Stimulated activated CD4-positive, alpha-beta T cell treated with anti-CD3 and anti-CD28 coated beads, Interleukin-4, amount 100 ng/mL, for 1 hour (primary cell): ENCODE measurements around the gene SUFU.
"Not testable (repeated sequence)": the region's sequence is repeated elsewhere in the genome, so short reads cannot be mapped to it uniquely, and the experiment has no call there.

Experiments used
- DNase-seq: peaks from one replicate; pipeline ENCODE4 v3.0.0-alpha.2; 2020

SUFU gene

DNA sequence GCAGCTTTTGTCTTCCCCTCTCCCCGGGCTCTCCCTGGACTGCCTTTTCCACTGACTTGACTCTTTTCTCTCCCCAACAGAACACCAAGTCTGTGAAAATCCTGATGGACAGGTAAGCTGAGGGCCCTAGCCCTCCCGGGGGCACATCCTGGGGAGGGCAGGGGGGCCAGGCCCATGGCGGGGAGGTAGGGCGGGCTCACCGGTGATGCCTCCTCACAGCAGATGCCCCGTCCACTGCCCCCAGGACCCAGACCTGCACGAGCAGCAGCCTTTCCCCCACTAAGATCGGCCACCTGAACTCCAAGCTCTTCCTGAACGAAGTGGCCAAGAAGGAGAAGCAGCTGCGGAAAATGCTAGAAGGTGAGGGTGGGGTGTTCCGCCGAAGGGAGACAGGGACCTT lies 152.3 kb downstream of the SUFU start:
- no peak for DNase-seq

DNA sequence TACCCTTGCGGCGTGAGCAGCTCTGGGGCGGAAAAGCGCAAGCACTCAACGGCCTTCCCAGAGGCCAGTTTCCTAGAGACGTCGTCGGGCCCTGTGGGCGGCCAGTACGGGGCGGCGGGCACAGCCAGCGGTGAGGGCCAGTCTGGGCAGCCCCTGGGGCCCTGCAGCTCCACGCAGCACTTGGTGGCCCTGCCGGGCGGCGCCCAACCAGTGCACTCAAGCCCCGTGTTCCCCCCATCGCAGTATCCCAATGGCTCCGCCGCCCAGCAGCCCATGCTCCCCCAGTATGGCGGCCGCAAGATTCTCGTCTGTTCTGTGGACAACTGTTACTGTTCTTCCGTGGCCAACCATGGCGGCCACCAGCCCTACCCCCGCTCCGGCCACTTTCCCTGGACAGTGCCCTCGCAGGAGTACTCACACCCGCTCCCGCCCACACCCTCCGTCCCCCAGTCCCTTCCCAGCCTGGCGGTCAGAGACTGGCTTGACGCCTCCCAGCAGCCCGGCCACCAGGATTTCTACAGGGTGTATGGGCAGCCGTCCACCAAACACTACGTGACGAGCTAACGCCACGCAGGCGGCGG lies 153.1 kb downstream of the SUFU start:
- no peak for DNase-seq

DNA sequence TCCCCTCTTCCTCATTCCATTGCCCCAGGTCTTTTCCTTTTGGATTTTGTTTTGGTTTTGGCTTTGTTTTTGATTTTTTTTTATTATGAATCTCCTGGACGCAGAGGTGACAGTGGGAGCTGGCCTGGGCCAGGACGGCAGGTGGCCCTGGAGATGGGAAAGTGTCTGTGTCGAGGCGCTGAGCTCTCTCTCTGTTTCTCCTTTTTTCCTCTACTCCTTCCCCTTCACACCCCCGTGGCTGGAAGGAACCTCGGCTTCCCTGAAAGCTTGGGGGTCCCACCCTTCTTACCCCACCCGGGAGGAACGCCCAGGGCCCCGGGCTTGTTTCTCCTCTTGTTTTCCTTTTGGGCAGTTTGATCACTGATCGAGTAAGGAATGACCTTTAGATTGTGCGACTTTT lies 153.7 kb downstream of the SUFU start:
- DNase-seq, result no peak

DNA sequence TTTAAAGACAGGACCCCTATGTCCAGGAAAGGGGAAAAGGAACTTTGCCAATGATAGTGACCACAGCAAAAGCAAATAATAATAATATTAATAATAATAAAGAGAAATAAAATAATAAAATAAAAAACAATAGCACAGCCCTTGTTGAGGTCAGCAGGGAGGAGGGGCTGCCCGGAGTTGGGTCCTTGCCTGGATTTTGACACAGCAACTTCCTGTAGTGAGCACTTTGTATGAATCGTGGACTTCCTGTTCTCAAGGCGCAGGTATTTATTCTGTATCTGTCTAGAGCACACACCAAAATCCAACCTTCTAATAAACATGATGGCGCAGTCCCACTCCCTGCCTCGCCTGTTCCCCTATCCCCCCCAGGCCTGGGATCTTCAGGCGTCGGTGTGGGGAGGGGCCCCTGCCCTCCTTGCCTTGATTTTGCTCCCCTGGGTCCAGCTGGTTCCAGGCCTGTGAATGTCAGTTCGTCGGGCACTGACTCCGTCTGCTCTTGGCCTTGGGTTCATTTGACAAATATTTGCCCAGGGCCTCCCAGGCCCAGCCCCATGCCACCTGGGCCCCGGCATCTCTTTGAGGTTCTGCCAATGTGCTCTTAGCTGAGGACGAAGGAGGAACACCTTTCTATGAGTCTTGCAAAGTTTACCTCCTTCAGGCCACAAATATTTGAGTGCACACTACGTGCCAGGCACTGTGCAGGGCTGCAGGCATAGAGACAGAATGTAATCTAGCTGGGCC lies 154.4 kb downstream of the SUFU start:
- DNase-seq, result no peak

DNA sequence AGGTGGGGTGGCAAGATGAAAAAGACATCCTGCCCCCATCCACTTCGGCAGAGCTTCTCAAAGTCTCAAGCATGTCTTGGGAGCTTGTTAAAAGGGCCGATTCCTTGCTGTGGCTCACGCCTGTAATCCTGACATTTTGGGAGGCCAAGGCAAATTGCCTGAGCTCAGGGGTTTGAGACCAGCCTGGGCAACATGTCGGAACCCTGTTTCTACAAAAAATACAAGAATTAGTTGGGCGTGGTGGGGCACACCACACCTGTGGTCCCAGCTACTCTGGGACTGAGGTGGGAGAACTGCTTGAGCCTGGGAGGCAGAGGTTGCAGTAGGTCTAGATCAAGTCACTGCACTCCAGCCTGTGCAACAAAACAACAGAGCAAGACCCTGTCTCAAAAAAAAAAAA lies 155.0 kb downstream of the SUFU start:
- DNase-seq, result no peak

DNA sequence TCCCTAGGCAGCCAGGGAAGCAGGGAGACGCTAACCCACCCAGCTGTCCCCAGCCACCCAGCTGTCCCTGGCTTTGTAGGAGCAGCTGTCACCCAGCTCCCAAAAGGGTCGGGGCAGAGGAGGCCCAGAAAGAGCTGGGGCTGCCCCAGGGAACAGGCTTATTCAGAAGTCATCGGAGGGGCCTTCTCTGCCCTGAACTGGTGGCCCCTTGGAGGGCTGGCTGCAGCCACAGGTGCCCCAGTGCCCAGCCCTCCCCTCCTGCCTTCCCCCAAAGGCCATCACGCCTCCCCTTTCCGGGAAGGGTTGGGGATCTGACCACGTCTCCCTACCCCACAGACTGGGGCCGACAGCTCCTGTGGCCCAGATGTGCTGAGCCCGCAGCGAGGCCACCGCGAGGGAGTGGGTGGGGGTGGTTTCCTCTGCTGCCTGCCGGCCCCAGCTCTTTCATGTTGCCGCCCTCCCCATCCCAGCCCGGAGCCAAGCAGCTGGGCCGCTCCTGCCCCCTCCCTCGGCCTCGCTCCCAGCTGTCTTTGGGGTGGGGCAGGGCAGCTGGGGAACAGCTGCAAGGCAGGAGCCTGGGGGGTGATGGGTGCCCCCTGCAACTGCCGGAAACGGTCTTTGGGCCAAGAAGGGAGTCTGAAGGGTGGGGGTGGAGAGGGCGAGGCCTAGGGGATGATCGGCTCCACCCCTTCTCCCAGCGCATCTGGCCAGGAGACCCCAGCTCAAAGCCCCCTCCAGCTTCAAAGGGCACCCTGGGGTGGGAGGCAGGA lies 157.3 kb downstream of the SUFU start:
- DNase-seq, result peak; percentile 60

DNA sequence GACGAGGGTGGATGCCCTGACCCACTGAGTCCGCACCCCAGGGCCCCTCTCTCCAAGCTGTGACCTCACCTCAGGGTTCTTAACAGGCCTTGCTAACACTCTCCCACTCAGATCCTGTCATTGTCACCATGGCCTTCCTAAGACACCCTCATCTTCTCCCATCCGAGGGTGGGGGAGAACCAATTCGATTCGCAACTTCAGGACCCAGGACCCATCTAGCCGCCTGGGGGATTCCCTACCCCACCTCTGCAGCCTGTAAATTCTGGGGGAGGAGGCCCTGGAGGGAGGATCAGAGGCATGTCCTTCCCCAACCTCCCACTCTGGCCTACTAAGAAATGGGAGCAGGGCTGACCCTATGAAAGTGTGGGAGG lies 157.9 kb downstream of the SUFU start:
- DNase-seq, result no peak

DNA sequence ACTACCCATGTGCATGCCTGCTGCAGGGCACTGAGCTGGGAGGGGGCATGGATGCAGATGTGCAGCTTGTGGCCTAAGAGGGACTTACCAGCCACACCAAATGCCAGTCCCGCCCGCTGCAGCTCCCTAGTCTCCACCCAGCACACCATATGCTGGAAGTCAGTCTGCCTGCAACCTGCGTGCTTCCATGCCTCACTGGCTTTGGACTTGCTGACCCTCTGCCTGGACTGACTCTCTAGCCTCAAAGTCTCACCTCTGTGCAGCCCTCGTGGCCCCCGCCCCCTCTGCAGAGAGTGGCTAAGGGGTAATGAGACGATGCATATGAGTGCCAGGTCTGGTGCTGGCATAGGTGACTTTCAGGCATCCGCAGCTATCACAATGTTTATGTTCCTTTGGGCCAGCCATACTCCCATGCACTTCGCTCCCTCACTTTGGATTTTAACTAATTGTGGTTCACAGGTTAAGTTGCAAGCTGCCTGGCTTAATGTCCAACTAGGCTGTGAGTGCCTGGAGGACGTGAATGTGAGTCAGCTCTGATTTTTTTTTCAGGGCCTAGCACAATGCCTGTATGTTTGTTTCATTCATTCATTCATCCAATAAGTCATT lies 162.2 kb downstream of the SUFU start:
- DNase-seq, result no peak

DNA sequence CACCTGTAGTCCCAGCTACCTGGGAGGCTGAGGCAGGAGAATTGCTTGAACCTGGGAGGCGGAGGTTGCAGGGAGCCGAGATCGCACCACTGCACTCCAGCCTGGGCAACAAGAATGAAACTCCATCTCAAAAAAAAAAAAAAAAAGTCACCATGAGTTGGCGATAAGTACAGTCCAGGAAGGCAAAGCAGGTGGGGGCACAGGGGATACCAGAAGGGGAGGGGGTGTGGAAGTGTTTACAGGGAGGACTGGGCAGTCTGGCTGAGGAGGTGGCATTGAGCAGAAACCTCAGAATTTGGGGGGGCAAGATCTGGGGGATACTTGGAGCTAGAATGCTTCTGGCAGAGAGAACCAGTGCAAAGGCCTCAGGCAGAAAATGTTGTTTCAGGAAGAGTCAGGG lies 163.6 kb downstream of the SUFU start:
- not testable (repeated sequence) for DNase-seq

DNA sequence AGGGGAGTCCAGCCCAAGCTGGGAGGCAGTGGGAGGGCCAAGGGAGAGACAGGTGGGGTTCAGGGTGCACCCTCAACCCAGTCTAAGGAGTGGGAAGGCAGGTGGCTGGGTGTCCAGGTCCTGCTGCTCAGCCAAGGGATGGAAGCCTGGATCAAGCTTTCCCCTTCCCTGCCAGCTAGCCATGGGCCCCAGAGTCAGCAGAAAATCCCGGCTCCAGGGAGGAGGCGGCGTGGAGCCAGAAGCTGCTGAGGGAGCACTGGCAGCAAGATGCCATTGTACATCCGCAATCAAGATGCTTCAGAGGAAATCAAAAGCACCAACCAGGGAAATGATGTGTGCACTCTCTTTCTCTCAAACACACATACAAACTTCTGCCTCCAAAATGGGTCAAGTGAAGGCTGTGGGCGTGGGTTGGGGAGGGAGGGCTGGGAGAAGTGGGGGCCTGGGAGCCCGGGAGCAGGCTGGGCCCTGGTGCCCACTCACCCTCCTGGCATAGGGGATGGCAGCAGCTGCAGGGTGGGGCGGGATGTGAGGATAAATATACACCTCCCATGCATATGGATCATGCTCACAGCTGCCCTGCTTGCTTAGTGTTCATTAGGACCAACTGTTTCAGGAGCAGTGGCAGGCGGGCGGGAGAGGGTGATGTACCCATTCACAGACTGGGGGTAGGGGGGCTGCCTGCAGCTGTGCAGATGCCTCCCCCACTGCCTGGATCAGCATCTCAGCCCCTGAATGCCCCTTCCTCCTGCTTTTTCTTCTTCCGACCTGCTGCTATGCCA lies 164.7 kb downstream of the SUFU start:
- DNase-seq, result no peak

DNA sequence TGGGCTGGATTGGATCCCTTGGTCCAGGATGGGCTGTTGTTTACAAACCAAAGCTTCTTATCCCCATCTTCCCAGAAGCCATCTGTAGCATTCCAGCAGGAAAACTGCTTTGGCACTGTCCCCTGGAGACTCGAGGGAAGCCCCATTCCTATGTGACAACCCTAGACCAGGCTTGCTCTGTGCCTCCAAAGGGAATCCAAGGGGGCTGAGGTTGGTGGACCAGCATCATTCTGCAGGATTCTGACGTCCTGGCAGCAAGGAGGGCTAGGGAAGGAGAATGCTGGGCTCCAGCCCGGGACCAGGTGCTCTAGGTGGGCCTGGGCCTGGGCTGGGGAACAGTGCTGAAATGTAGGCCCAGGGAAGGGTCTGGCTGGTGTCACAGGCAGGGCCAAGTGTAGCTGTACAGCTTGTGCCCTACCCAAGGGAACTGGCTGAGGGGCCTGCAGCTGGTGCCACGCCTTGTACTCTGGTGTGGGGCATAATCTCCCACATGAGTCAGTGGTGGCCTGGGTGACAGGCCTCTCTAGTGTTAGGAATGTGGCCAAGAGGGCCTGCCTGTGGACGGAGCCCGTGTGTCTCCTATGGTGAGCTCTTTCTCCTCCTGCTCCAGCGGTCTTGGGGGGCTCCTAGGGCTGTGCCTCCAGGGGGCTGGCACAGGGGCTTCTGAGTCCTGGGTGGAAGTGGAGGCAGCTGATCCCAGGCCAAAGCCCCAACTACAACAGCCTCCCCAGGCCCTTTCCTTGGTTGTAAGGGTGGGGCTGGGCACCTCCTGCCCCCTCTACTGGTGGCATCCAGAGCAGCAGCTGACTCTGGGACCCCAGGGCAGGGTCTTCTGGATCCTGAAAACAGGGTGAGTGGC lies 165.7 kb downstream of the SUFU start:
- no peak for DNase-seq

DNA sequence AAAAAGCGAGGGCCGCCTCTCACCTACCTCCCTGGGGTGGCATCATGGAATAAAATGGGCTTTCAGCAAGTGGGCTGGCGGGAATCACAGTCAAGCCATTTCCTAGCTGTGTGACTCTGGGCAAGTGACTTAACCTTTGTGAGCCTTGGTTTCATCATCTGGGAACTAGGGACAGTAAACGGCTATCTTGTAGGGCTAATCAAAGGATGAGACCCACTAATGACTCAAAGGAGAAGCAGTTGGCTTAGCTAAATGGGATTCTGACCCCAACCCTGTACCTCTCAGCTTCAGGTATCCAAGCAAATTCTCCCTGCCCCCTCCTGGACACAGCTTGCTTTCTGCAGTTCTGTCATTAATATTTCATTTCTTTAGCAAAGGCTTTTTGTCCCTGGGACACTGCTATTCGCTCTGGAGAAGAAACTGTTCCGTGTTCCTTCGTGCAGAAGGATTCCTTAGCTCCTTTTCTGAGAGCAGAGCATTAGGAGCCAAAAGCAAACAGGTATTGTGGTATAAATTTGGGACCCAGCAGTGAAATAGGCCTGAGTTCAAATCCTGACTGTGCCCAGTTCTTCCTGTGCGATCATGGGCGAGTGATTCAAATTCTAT lies 166.4 kb downstream of the SUFU start:
- DNase-seq, result no peak

DNA sequence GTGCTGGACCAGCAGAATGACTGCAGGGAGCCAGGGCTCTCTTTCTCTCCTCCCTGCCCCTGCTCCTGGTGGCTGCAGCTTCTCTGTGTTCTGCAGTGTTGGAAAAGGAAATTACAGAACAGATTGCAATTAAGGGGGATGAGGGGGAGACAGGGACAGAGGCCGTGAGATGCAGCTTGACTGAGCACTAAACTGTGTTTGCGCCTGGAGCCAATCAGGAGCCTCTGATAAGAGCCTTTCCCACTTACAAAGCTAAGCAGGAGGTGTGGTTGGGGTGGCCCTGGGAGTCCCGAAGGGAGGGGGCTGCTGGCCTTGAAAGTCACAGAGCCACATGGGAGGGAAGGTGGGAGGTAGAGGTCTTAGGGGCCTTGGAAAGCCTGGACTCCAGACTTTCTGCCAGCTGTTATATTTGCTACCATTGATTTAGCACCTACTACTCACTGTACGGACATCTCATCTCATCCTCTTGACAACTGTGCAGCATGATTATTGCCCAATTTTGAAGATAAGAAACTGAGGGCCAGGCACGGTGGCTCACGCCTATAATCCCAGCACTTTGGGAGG lies 167.2 kb downstream of the SUFU start:
- DNase-seq, result no peak

DNA sequence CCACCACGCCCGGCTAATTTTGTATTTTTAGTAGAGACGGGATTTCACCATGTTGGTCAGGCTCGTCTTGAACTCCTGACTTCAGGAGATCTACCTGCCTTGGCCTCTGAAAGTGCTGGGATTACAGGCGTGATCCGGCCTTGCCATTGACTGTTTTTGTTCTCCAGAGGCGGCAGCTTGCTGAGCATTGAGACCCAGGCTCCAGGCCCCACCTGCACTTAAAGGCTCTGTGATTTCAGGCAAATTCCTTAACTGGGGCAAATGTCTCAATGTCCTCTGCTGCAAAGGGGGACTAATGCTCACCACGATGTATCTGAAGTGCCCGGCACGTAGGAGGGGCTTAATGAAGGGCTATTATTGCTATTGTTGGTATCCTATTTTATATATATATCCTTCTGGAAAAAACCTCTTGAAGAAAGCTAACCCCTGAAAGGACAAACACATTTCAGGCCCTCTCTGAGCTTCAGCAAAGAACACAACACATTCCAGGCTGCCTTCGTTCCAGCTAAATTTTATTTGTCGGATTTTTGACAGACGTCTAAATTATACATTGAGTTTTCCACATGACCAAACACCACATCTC lies 169.6 kb downstream of the SUFU start:
- no peak for DNase-seq

DNA sequence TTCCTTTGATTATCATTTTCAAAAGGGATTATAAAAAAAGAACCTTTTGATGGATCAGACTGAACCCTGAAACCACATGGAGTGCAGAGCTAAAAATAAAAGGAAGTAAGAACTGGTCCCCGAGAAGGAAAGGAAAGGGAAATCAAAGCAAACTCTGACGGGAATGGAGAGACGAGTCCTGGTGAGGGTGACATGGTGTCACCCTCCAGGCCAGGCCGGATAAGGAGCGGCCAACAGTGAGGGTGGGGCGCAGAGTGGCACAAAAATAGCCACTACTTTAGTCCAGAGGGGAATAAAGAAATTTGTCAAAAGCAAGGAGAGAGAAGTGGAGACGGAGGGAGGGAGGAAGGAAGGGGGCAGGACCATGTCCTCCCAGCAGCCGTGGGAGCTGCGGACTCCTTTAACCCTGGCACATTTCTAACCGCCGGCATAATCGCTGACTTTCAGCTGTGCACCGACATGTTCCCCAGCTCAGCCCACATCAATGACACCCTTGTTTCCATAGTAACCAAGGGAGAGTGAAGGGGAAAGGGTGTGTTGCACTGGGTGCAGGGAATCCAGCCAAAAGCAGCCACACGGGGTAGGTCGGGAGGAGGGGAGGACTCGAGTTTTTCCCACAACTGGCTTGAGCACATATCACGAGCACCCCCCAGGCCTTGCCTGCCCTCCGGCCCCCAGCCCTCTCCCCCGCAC lies 170.2 kb downstream of the SUFU start:
- DNase-seq, result peak; percentile 47

DNA sequence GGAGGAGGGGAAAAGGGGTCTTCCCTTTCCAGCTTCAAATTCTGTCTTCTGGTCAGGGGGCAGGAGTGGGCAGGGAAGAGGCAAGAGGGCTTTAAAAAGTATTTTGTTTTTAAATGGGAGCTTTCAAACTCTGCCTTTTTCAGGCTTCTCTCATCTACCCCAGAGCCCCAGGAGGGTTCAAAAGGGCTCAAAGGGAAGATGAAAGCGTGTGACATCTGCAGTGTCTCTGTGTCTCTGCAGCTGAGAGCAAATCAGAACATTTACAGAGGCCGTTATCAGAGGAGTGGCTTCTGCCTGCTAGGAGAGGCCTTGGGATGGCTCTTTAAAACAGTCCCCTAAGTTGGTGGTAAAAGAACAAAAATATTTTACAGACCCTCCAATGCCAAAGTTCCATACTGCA lies 170.8 kb downstream of the SUFU start:
- no peak for DNase-seq

DNA sequence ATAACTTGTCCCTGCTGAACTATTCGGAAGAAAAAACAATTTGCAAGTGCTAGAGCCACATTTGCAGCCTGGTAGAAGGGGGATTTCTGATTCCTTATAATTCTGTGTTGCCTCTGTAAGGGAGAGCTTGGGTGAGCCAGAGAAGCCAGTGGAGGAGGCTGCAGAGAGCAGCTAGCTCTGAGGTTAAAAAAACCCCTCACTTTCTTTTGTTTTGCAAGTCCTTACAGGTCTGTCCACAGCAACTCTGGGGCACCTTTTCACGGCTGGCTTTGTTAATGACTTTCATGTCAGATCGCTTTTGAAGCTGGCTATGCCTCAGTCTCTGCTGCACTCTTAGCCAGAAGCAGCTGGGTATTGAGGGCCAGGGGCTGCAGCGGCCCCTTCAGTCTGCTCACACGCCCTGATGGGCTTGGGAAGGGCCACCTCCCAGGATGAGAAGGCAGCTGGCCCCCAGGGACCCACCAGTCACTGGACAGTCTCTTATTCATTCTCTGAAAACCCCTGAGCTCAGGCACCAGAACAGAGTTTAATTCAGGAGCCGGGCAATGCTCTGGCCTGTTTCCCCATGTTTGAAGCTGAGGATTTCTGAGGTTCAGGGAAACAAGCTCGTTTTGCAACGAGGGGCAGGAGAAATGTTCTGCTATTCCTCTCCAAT lies 171.4 kb downstream of the SUFU start:
- no peak for DNase-seq

DNA sequence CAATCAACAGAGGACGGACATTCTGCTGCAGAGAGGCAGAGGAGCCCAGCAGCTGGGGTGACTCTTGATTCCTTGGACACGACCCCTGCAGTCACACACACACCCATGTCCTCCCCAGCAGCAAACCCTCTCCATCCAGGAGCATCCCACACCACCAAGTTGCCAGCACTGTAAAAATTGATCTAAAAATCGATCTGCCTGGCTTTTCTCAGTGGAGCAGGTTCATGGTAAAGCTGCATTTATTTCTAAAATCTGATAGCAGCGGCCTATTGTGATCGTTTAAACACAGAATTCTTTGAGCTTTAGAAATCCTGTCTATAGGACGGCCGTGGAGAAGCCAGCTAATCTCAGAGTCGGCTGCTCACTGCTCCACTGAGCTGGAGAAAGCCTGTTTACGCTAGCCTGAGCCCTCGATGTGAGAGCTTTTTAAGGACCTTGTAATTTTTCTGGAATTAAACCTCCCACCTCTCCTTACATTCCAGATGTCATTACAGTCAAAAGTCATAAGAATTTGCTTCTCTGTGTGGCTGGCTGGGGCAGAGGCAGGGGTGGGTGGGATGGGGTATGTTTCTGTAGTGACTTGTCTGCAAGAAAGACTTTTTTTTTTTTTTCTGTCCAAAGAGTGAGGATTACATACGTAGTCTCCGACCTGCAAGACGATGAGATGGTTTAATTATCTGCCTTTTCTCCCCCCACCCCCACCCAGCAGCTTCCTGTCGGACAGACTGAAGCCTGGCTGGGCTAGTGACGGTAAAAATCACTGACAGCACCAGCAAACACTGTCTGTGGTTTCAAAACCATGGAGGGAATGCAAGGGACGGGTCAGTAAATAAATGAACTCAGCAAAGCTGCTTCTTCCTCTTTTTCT lies 172.1 kb downstream of the SUFU start:
- DNase-seq, result no peak
